ENCODE data around the gene FMN1.

The FMN1 gene

GRCh38 chr15:33046329-33046728 lies 148.2 kb downstream of the FMN1 start:
- no peak overlapping the region for H3K4me3 ChIP-seq (ENCODE audit: low read depth, low read length)
- TF ChIP-seq CTCF (IDR thresholded peaks at IDR 0.05; ENCODE audit: low read depth, low read length) = no peak

- no peak for TF ChIP-seq CTCF (IDR thresholded peaks at IDR 0.05; ENCODE audit: low read depth, low read length)
- no peak overlapping the region for H3K4me3 ChIP-seq (ENCODE audit: low read depth, low read length)
Measured at GRCh38 chr15:33045066-33045810, 149.3 kb downstream of the FMN1 start.

DNA sequence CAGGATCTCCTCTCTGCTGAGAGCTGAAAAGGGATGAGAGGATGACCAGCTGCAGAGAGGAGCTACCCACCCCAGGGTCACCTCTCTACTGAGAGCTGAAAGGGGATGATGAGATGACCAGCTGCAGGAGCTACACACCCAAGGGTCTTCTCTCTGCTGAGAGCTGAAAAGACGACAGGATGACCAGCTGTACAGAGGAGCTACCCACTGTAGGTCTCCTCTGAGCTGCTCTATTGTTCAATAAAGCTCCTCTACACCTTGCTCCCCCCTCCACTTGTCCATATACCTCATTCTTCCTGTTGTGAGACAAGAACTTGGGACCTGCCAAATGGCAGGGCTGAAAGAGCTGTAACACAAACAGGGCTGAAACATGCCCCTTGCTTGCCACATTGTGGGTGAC lies 149.9 kb downstream of the FMN1 start:
- no peak overlapping the region for H3K4me3 ChIP-seq (ENCODE audit: low read depth, low read length)
- no peak for TF ChIP-seq CTCF (IDR thresholded peaks at IDR 0.05; ENCODE audit: low read depth, low read length)

DNA sequence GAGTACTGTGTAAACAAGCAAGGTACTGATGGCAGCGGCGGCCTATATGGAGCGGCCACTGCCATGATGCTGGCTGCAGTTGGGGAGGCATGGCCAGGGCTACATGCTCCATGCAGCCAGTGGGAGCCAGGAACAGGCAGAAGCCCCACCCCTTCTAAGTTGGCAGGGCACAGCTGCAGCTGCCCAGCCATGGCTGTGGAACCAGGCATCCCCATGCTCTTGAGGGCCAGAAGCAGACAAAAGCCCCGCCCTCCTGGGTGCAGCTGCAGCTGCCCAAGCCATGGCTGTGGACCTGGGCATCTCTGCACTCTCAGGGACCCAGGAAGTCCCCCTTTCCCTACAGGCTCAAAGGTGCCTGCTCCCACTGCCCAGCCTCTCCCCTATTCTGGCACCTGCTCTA lies 150.9 kb downstream of the FMN1 start:
- H3K4me3 ChIP-seq (ENCODE audit: low read depth, low read length) = no peak overlapping the region
- TF ChIP-seq CTCF (IDR thresholded peaks at IDR 0.05; ENCODE audit: low read depth, low read length) = no peak

- no peak for TF ChIP-seq CTCF (IDR thresholded peaks at IDR 0.05; ENCODE audit: low read depth, low read length)
- H3K4me3 ChIP-seq (ENCODE audit: low read depth, low read length) = no peak overlapping the region
Measured at GRCh38 chr15:33040496-33040895, 154.0 kb downstream of the FMN1 start.

- TF ChIP-seq CTCF (IDR thresholded peaks at IDR 0.05; ENCODE audit: low read depth, low read length) = no peak
- no peak overlapping the region for H3K4me3 ChIP-seq (ENCODE audit: low read depth, low read length)
Measured at GRCh38 chr15:33034588-33034987, 159.9 kb downstream of the FMN1 start.

- no peak for TF ChIP-seq CTCF (IDR thresholded peaks at IDR 0.05; ENCODE audit: low read depth, low read length)
Measured at GRCh38 chr15:33032053-33032452, 162.5 kb downstream of the FMN1 start.

More at GRCh38 chr15:33032053-33032452, 162.5 kb downstream of the FMN1 start:
- H3K4me3 ChIP-seq (ENCODE audit: low read depth, low read length) = no peak overlapping the region

All from WI38 (cell line).